RPMI7951 (cell line): ENCODE measurements around the gene SNW1. TPM values are rescaled to one million over a fixed set of nuclear protein-coding genes. Genes with fewer than 3 reads are reported as not detected.

Experiments
- total RNA-seq: library from RNA; depleted of rRNA; stranded (reverse); fragments of >200 nt; shearing (Covaris generic); gene quantifications from 2 replicates; pipeline ENCODE4 v1.2.3, GENCODE V29; 2014; rRNA removed

SNW1 gene
- total RNA-seq, 1 experiment from 2014 or later: 63.1 TPM

Other genes with a start within 250 kb of the SNW1 start
- 12.0 and 15.0 TPM in 2 replicates for gene SPTLC2, start 144.5 kb downstream of the SNW1 start, total RNA-seq
- 13.6 and 15.8 TPM in 2 replicates for gene ALKBH1, start 53.1 kb downstream of the SNW1 start, total RNA-seq
- 292 and 409 TPM in 2 replicates for gene SLIRP, start 53.1 kb downstream of the SNW1 start, total RNA-seq
- 2.3 and 2.4 TPM in 2 replicates for gene ADCK1, start 39.0 kb upstream of the SNW1 start, total RNA-seq